Activated CD8-positive, alpha-beta memory T cell treated with anti-CD3 and anti-CD28 coated beads, Interleukin-2, amount 50 U/mL, for 24 hours (primary cell): ENCODE results near the gene MVP.
"Not testable (repeated sequence)": the region's sequence is repeated elsewhere in the genome, so short reads cannot be mapped to it uniquely, and the experiment has no call there.

ENCODE experiments used
- DNase-seq: peaks from one replicate; pipeline ENCODE4 v3.0.0-alpha.2; 2020; ENCODE audit errors: extremely low read depth

The MVP gene

DNA sequence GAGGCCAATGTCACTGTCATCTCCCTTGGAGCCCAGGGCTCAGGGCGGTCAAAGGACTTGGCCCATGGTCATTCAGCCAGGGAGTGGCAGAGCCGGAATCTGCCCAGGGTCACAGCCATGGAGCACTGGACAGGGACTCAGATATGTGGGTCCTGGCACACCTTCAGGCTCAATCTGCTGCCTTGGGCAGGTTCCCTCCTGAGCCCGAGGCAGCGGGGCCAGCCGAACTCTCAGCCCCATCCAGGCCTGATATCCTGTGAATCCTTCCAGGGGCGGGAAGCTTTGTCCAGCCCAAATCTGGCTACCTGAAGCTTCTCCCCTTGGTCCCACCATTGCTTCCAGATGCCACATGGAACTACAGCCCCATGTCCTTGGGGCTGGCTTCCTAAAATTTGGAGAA lies 54.9 kb downstream of the MVP start:
- no peak for DNase-seq

DNA sequence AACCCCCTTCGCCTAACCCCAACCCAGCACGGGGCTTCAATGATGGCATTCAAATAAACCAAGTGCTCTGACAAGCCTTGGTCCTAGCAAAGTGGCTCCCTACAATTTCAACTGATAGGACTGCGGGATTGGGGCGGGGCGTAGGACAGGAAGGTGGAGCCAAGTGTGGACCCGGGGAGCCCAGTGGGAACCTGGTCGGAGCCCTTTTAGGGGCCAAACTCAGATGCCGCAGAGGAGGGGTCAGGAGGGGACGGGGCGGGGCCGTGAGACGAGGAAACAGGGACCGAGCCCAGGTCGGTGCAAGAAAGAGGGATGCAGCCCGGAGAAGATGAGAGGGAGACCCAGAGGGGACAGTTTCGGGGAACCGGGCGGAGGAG lies 55.9 kb downstream of the MVP start:
- DNase-seq = no peak

DNA sequence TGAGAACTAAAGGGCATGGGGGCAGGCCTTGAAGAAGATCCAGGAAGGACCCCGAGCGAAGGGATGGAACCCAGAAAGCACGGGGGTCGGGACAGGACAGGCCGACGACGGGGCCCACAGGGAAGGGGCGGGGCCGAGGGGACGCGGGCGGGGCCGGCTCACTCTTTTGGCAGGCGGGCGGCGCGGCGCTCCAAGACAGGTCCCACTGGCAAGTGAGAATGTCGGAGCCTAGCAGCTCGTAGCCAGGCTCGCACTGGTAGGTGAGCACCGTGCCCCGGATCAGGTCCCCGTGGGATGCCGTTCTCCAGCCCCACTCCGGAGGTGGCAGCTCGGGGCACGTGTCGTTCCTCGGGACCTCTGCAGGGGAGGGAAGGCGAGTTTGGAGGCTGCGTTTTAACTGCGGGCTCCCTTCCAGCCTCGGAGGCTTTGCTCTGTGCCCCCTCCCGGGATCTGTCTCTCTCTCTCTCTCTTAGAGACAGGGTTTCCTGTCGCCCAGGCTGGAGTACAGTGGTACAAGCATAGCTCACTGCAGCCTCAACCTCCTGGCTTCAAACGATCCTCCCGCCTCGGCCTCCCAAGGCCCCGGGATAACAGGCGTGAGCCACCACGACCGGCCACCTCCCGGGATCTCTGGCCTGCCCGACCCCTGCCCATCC lies 56.5 kb downstream of the MVP start:
- no peak for DNase-seq

DNA sequence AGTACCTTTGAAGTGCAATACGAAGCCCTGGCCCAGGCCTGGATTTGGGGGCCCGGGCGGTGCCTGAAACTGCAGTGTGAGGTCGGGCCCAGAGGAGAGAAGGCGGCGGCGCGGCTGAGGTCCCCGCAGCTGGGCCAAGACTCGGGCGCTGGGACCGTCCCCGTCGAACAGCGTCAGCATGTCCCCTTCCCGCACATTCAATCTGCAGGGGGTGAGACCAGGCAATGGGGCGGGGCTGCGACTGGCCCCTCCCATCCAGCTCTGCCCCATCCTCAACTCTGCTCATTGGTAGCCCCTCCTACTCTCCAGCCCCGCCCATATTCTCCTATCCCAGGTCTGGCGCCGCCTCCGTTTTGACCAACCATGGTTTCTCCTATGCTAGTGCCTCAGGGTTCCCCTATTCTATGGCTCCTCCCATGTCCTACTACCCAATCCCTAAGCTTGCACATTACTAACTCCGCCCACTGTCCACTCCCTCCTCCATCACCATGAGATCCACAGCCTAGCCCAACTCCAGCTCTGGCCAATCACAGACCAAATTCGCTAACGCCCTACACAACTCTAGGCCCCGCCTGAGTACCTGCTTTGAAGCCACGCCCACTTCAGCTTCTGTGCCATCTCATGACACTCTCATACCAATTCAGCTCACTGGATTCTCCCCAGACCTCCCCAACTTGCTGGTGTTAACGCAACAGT lies 57.2 kb downstream of the MVP start:
- DNase-seq = no peak

DNA sequence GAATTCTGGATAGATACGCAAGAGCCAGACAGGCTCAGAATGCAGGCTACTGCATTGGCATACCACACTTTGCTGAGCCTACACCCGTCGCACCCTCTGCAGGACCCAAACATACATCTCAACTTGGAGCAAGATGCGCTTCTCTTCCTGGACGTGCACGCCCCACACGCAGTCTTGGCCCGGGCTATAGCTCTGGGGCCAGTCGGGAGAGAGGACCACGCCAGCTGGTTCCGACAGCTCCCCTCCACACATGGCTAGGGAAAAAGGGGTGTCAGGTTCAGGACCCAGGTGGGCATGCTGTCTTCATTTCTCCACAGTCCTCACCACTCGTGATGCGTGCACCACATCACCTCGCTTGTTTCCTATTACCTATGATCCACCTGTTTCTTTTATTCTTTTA lies 57.9 kb downstream of the MVP start:
- no peak for DNase-seq

DNA sequence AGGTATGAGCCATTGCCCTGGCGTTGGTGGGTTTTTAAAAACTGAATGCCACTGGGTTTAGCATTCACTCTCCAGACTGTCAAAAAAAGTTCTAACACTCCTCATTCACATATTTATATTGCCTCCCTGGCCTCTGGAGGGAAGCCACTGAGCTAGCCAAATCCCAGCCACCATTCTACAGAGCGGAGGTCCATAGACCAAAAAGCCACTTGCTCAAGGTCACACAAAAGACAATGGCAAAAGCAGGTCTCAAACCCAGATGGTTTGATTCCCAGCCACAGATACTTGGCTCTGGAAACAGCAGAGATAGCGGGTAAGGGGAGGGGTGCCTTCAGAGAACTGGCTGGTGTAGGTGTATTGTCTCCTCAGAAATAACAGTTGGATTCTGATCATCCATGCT lies 60.8 kb downstream of the MVP start:
- DNase-seq = no peak

DNA sequence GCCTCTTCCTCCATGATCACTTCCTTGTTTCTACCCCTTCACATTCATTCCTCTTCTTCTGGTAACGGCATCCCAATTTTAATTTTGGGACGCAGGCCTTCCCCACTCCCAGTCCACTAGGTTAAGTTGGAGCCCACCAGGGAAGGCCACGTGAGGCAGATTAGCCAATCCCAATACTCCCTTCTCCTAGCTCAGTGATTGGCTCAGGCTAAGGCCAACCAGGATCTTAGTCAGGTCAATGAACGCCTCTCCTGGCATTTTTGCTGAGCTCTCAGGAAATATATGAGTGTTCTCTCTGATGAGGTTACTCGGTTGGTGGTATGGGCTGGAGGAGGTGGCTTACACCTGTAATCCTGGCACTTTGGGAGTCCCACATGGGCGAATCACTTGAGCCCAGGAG lies 63.7 kb downstream of the MVP start:
- DNase-seq = no peak

DNA sequence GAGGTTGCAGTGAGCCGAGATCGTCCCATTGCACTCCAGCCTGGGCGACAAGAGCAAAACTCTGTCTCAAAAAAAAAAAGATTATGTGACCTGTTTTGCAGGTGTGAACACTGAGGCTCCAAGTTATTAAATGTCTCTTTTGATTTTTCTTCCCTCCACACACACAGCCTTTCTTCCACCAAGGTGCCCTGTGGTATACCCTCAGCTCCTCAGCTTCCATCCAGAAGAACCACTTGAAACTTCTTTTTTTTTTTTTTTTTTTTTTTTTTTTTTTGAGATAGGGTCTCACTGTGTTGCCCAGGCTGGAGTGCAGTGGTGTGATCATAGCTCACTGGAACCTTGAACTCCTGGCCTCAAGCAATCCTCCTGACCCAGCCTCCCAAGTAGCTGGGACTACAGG lies 69.1 kb downstream of the MVP start:
- DNase-seq = not testable (repeated sequence)

DNA sequence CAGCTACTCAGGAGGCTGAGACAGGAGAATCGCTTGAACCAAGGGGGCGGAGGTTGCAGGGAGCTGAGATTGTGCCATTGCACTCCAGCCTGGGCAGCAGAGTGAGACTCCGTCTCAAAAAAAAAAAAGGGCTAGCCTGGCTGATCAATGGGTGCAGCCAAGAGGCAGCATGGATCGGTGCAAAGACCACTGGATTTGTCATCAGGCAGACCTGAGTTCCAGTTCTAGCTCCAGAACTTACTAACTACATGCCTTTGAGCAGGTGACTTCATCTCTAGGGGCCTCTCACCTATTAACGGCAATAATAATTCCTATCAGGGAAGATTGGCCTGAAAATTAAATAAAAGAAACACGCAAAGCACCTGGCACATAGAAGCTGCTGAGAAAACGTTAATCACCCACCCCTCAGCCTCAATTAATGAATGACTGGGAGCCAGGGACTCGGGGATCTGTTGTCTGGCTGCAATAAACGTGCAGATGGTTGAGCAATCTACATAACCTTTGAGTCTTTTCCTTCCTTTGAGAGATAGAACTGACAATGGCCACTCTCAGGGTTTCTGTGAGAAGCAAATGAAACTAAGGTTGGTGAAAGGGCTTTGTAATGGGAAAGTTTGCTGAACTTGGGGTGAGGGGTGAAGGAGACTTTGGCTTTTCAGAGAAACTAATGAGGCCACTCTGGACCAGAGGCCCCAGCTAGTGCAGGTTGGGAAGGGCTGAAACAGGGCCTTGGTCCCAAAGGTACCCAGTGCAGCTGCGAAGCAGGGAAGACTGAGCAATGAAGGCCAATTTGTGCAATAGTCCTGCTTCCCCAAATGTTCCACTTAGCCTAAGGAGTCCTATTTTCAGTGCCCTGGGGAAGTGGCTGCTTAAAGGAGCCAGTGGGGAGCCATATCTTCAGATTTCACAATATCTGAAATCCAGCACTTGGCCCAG lies 71.5 kb downstream of the MVP start:
- DNase-seq = no peak

DNA sequence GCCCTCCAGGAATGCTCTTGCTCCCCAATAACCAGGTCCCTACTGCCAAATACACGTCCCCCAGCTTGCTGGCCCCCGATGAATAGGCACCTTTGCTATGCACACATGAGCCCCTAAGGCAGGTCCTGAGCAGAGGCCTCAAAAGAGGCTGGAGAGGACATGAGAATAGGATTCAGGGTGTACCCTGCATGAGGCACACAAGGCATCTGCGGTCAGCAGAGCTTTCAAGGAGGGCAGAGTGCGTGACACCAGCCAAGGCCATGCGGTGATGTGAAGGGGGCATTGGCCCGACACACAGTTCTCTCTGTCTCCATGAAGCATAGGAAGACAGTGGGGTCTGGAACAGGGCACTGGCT lies 72.2 kb downstream of the MVP start:
- no peak for DNase-seq

DNA sequence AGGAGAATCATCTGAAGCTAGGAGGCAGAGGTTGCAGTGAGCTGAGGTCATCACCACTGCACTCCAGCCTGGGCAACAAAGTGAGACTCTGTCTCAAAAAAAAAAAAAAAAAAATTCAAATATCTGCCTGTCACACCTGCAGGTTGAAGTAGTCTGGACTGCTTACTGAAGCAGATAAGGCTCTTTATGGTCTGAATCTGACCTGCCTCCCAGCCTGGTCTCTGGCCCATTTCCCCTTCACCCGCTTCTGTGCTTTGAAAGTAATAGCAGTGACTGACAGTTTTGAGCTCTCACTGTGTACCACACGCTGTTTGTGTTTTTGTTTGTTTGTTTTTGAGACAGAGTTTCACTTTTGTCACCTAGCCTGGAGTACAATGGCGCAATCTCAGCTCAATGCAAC lies 73.3 kb downstream of the MVP start:
- no peak for DNase-seq

DNA sequence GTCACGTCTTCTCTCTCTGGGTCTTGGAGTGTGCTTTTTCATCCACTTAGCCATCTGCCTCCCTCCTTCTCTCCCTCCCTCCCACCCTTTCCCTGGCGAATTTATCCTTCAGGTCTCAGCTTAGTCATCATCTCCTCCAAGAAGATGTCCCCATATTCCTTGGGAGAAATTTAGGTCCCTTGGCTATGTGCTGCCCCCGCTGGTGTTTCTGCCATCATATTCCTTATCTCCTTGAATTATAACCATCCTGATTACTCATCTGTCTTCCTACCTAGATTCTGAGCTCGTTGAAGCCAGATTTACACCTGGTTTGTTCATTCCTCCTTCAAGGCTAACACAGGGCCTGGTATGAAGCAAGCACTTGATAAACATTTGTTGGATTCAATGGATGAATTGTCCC lies 74.1 kb downstream of the MVP start:
- DNase-seq = no peak

DNA sequence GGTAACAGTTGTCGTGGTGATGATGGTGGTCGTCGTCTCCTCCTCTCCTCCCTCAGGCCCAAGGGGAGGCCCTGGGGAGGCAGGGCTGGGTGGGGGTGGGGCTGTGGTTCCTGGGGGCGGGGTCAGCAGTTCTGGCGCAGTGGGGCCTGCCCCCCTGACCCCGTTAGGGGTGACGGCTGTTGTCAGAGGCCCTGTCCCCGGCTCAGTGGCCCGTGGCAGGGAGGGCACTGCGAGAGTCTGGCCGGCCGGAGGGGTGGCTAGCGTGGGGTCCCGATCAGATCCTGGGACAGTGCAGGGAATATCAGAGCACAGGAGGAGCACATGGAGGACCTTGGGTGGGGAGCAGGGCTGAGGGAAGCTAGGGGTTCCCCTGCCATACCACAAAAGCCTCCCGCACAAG lies 76.6 kb downstream of the MVP start:
- no peak for DNase-seq

DNA sequence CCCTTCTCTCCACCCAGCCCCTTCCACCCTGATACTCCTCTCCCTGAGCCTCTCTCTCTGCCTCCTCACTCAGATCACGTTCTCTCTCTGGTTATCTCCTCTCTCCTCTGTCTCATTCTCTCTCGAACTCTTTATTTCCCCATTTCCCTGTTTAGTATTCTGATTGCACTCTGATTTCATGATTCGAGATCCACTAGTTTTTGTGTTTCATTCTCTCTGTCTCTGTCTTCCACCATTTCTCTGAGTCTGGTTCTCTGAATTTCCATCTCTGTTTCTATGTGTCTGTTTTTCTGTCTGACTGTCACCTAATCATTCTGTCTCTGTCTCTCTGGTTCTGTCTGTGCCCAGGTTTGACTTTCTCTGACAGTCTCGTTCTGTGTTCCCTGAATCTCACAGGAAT lies 77.1 kb downstream of the MVP start:
- DNase-seq = no peak
